Activated B cell treated with CpG ODN at 0.5 μM for 24 hours (primary cell): ENCODE data around the gene CNTN4. TPM values are rescaled to one million over a fixed set of nuclear protein-coding genes. Genes with fewer than 3 reads are reported as not detected.

Source experiments
- ATAC-seq: fragments of 200-7000 bp; cut with Tn5 transposase; one replicate; pipeline ENCODE4 v1.10.0; 2021; ENCODE audit warnings: low read depth, mild to moderate bottlenecking, moderate library complexity
- CTCF ChIA-PET: fragments of 350-600 bp; sonication (Branson Sonifier 250); formaldehyde crosslinking; loops from one replicate; lab custom pipeline; 2021; ENCODE audit warnings: antibody characterized with exemption; lab: Charles Lee
- POLR2A ChIA-PET: fragments of 350-600 bp; sonication (Branson Sonifier 250); formaldehyde crosslinking; loops from one replicate; lab custom pipeline; 2021; ENCODE audit warnings: antibody characterized with exemption; lab: Charles Lee
- DNase-seq: peaks from one replicate; pipeline ENCODE4 v3.0.0; 2022
- H3K27ac Mint-ChIP-seq: one replicate; pipeline ENCODE4 v1.8.0; 2020; ENCODE audit warnings: mixed read lengths
- H3K27me3 Mint-ChIP-seq: one replicate; pipeline ENCODE4 v1.8.0; 2021; ENCODE audit warnings: mixed read lengths
- H3K36me3 Mint-ChIP-seq: one replicate; pipeline ENCODE4 v1.8.0; 2021; ENCODE audit warnings: low read depth, mixed read lengths
- H3K4me1 Mint-ChIP-seq: one replicate; pipeline ENCODE4 v1.8.0; 2021; ENCODE audit warnings: mixed read lengths
- H3K4me3 Mint-ChIP-seq: one replicate; pipeline ENCODE4 v1.8.0; 2020; ENCODE audit warnings: mild to moderate bottlenecking, mixed read lengths
- H3K9me3 Mint-ChIP-seq: one replicate; pipeline ENCODE4 v1.8.0; 2020; ENCODE audit warnings: mixed read lengths
- CTCF ChIP-seq: fragments of 200-600 bp; IDR thresholded peaks from one replicate; pipeline ENCODE4 v1.8.0; 2022; ENCODE audit warnings: antibody characterized with exemption, mild to moderate bottlenecking
- intact Hi-C: fragments of 100-400 bp; cut with micrococcal nuclease; formaldehyde crosslinking; loops from one replicate; pipeline ENCODE4 v1.15.1; 2024
- total RNA-seq: library from RNA; stranded (reverse); gene quantifications from 2 replicates; pipeline ENCODE4 v1.2.3, GENCODE V29; 2022

CNTN4 gene
- total RNA-seq, 1 donor from 2014 or later, result not detected

GRCh38 chr3:3101660-3102458, 1003.2 kb downstream of the CNTN4 start:
- ChIA-PET POLR2A (interaction anchor here (0.6 kb wide), 1 partner anchor 48 kb away, joined by 3 read pairs; no protein-coding TSS in a partner anchor), CTCF (no interaction called here)
- Mint-ChIP-seq H3K27ac (no peak overlapping the region), H3K4me1 (peaks cover 20% of the 10 kb centered on the region), H3K36me3 (no peaks in the 10 kb centered on the region), H3K9me3 (no peaks in the 10 kb centered on the region), H3K4me3 (no peak overlapping the region), H3K27me3 (peaks cover 4% of the 10 kb centered on the region)
- intact Hi-C loops, result no loop called here
- no peak for TF ChIP-seq CTCF
- ATAC-seq (no peak), DNase-seq (no peak)

- ChIA-PET CTCF (no interaction called here), POLR2A (no interaction called here)
- H3K4me1 Mint-ChIP-seq, result peaks cover 22% of the 10 kb centered on the region
- DNase-seq (no peak), ATAC-seq (no peak)
- peaks cover 4% of the 10 kb centered on the region for H3K27me3 Mint-ChIP-seq
- no peak overlapping the region for H3K27ac Mint-ChIP-seq
- no peak overlapping the region for H3K4me3 Mint-ChIP-seq
- no peaks in the 10 kb centered on the region for H3K9me3 Mint-ChIP-seq
- H3K36me3 Mint-ChIP-seq, result no peaks in the 10 kb centered on the region
- intact Hi-C loops, result no loop called here
- no peak for TF ChIP-seq CTCF
These were observed 1004.1 kb downstream of the CNTN4 start for GRCh38 chr3:3102751-3103150.

- Mint-ChIP-seq H3K36me3 (no peaks in the 10 kb centered on the region), H3K4me3 (no peak overlapping the region), H3K4me1 (peaks cover 34% of the 10 kb centered on the region), H3K27ac (no peak overlapping the region), H3K9me3 (no peaks in the 10 kb centered on the region), H3K27me3 (peaks cover 4% of the 10 kb centered on the region)
- intact Hi-C loops, result no loop called here
- ChIA-PET CTCF (no interaction called here), POLR2A (no interaction called here)
- DNase-seq (no peak), ATAC-seq (no peak)
- no peak for TF ChIP-seq CTCF
These were observed 1006.6 kb downstream of the CNTN4 start for GRCh38 chr3:3105246-3105645.

- POLR2A ChIA-PET, result no interaction called here
- CTCF ChIA-PET, result no interaction called here
These were observed 1007.1 kb downstream of the CNTN4 start for GRCh38 chr3:3105815-3106214.

More at GRCh38 chr3:3105815-3106214, 1007.1 kb downstream of the CNTN4 start:
- Mint-ChIP-seq H3K4me3 (no peak overlapping the region), H3K4me1 (peaks cover 39% of the 10 kb centered on the region), H3K27me3 (peaks cover 4% of the 10 kb centered on the region), H3K27ac (no peak overlapping the region), H3K9me3 (no peaks in the 10 kb centered on the region), H3K36me3 (no peaks in the 10 kb centered on the region)
- TF ChIP-seq CTCF, result no peak
- ATAC-seq (no peak), DNase-seq (no peak)
- intact Hi-C loops, result no loop called here
